Testis (tissue), 3 donors: ENCODE data around the gene C19orf73. TPM values are rescaled to one million over a fixed set of nuclear protein-coding genes. Genes with fewer than 3 reads are reported as not detected.

Experiments
- DNase-seq: peaks from one replicate; pipeline ENCODE4 v3.0.0-alpha.2; 2019
- H3K27ac ChIP-seq, 2 donors: fragments of 200-600 bp; sonication (generic); one replicate each; pipeline ENCODE4 v1.5.1; 2019
- H3K27me3 ChIP-seq: fragments of 200-600 bp; sonication (generic); one replicate; pipeline ENCODE4 v1.5.1; 2019
- H3K36me3 ChIP-seq: fragments of 200-600 bp; sonication (generic); one replicate; pipeline ENCODE4 v1.5.1; 2017; ENCODE audit warnings: low read depth; ENCODE audit errors: missing control alignments
- H3K4me1 ChIP-seq: fragments of 200-600 bp; sonication (generic); one replicate; pipeline ENCODE4 v1.5.1; 2019
- H3K4me3 ChIP-seq, 2 donors: fragments of 200-600 bp; sonication (generic); one replicate each; pipeline ENCODE4 v1.5.1; 2017 to 2019
- H3K9me3 ChIP-seq: fragments of 200-600 bp; sonication (generic); one replicate; pipeline ENCODE4 v1.5.1; 2017
- CTCF ChIP-seq, 3 experiments: fragments of 450-650 bp in 2 of 3; fragments of 200-600 bp in 1 of 3; sonication (generic) in 1 of 3; IDR thresholded peaks; one replicate each; pipeline ENCODE4 v1.5.1; 2016 to 2019; ENCODE audit warnings: antibody characterized with exemption in 3 of 3, mild to moderate bottlenecking in 2 of 3, moderate library complexity in 1 of 3
- POLR2A ChIP-seq: fragments of 450-650 bp; IDR thresholded peaks from one replicate; pipeline ENCODE4 v1.6.1; 2017; ENCODE audit warnings: antibody characterized with exemption, mild to moderate bottlenecking, moderate library complexity
- WGBS, 2 donors: methylation state at CpG; one replicate each; pipeline ENCODE4 v1.1.5; 2018; 5-methylcytosine and 5-hydroxymethylcytosine counted together
- intact Hi-C: fragments of 100-400 bp; cut with DNase I; formaldehyde crosslinking; loops from one replicate; pipeline ENCODE4 v1.15.1; 2023; ENCODE audit warnings: low total_unique reads
- polyA plus RNA-seq: library from polyadenylated mRNA; stranded (reverse); fragments of 350-450 nt; fragmentation: Illumina TruSeq; extraction: RNeasy Lipid Tissue Mini Kit (QIAGEN cat#74804); gene quantifications from one replicate; pipeline ENCODE4 v1.2.3, GENCODE V29; 2014; ENCODE audit warnings: low read depth, low replicate concordance; ENCODE audit not compliant: insufficient read depth
- total RNA-seq, 2 donors: library from RNA; depleted of rRNA; stranded (reverse); fragments of >200 nt; gene quantifications; one replicate each; pipeline ENCODE4 v1.2.3, GENCODE V29; 2016

C19orf73 gene
- total and polyA plus RNA-seq, 3 donors from 2014 or later: 1.5 to 8.5 (median 4.0) TPM

- Histone ChIP-seq H3K4me3 (no peak overlapping the region), H3K9me3 (no peaks in the 10 kb centered on the region), H3K36me3 (no peaks in the 10 kb centered on the region), H3K27ac (peak overlapping the region in 1 of 2 donors; percentile 28), H3K4me1 (peaks cover 13% of the 10 kb centered on the region), H3K27me3 (no peaks in the 10 kb centered on the region)
- no peak for DNase-seq
- WGBS, 2 donors: 81 to 84% methylated on average over 5 of the region's 5 CpGs
- TF ChIP-seq POLR2A (no peak), CTCF (IDR thresholded peaks at IDR 0.05) (no peak)
- intact Hi-C loops: no loop called here
Observed at GRCh38 chr19:49109051-49109450, 9.9 kb downstream of the C19orf73 start.

- Histone ChIP-seq H3K27ac (no peak overlapping the region), H3K4me1 (peaks cover 10% of the 10 kb centered on the region), H3K27me3 (no peaks in the 10 kb centered on the region), H3K36me3 (no peaks in the 10 kb centered on the region), H3K4me3 (peak overlapping the region in 1 of 2 donors; percentile 44), H3K9me3 (no peaks in the 10 kb centered on the region)
- TF ChIP-seq POLR2A (no peak), CTCF (IDR thresholded peaks at IDR 0.05) (no peak)
- 80 to 83% methylated on average over 58 to 92 of the region's 93 CpGs for WGBS, 2 donors
- DNase-seq: no peak
- intact Hi-C loops: no loop called here
Observed at GRCh38 chr19:49107625-49108459, 11.1 kb downstream of the C19orf73 start.

GRCh38 chr19:49106648-49107135 is 12.3 kb downstream of the C19orf73 start:
- Histone ChIP-seq H3K27ac (no peak overlapping the region), H3K9me3 (no peaks in the 10 kb centered on the region), H3K4me3 (no peak overlapping the region), H3K36me3 (no peaks in the 10 kb centered on the region), H3K4me1 (peaks cover 12% of the 10 kb centered on the region), H3K27me3 (no peaks in the 10 kb centered on the region)
- intact Hi-C loops: no loop called here
- DNase-seq: peak; percentile 63
- 48 to 67% methylated on average over 12 of the region's 12 CpGs for WGBS, 2 donors
- TF ChIP-seq CTCF (IDR thresholded peaks at IDR 0.05) (peak; percentile 53 to 69 (median 67)), POLR2A (no peak)

- no peaks in the 10 kb centered on the region for H3K27me3 ChIP-seq
- H3K4me1 ChIP-seq: peaks cover 3% of the 10 kb centered on the region
- intact Hi-C loops: no loop called here
- no peak for DNase-seq
- no peak overlapping the region for H3K4me3 ChIP-seq
- no peaks in the 10 kb centered on the region for H3K36me3 ChIP-seq
- no peaks in the 10 kb centered on the region for H3K9me3 ChIP-seq
- 78% methylated on average over 14 to 30 of the region's 30 CpGs for WGBS, 2 donors
- no peak overlapping the region for H3K27ac ChIP-seq
- TF ChIP-seq POLR2A (no peak), CTCF (IDR thresholded peaks at IDR 0.05) (no peak)
Observed at GRCh38 chr19:49104229-49104864, 14.6 kb downstream of the C19orf73 start.
